Measurements from ENCODE around the gene DMRT3.

DMRT3 gene

GRCh38 chr9:976258-976942 lies at the start of gene DMRT3:
TSS of gene DMRT3 (plus strand) at chr9:976655. CDS start at chr9:977002, 347 bp downstream.
- in situ Hi-C loops (cut with HindIII; ENCODE audit: low sequenced_read_pairs): no loop called here

- in situ Hi-C loops (cut with HindIII; ENCODE audit: low sequenced_read_pairs): no loop called here
These were observed 49.5 kb upstream of the DMRT3 start for GRCh38 chr9:926976-927375.

GRCh38 chr9:928363-929042 lies 48.0 kb upstream of the DMRT3 start:
- in situ Hi-C loops (cut with HindIII; ENCODE audit: low sequenced_read_pairs): no loop called here

- in situ Hi-C loops (cut with HindIII; ENCODE audit: low sequenced_read_pairs): no loop called here
These were observed 46.7 kb upstream of the DMRT3 start for GRCh38 chr9:929719-930118.

- in situ Hi-C loops (cut with HindIII; ENCODE audit: low sequenced_read_pairs): no loop called here
These were observed 43.1 kb upstream of the DMRT3 start for GRCh38 chr9:933356-933755.

GRCh38 chr9:935348-935965 lies 41.0 kb upstream of the DMRT3 start:
- in situ Hi-C loops (cut with HindIII; ENCODE audit: low sequenced_read_pairs): no loop called here

GRCh38 chr9:942805-943580 lies 33.5 kb upstream of the DMRT3 start:
- in situ Hi-C loops (cut with HindIII; ENCODE audit: low sequenced_read_pairs): no loop called here

- in situ Hi-C loops (cut with HindIII; ENCODE audit: low sequenced_read_pairs): no loop called here
These were observed 28.5 kb upstream of the DMRT3 start for GRCh38 chr9:947985-948384.

- in situ Hi-C loops (cut with HindIII; ENCODE audit: low sequenced_read_pairs): no loop called here
These were observed 28.0 kb upstream of the DMRT3 start for GRCh38 chr9:948497-948896.

GRCh38 chr9:950139-950538 lies 26.3 kb upstream of the DMRT3 start:
- in situ Hi-C loops (cut with HindIII; ENCODE audit: low sequenced_read_pairs): loop anchor here (5.0 kb wide), 2 partner anchors 42 to 73 kb away; no protein-coding TSS in a partner anchor

- in situ Hi-C loops (cut with HindIII; ENCODE audit: low sequenced_read_pairs): loop anchor here (5.0 kb wide), 2 partner anchors 40 to 75 kb away; no protein-coding TSS in a partner anchor
These were observed 23.9 kb upstream of the DMRT3 start for GRCh38 chr9:952546-952945.

GRCh38 chr9:959105-959504 lies 17.4 kb upstream of the DMRT3 start:
- in situ Hi-C loops (cut with HindIII; ENCODE audit: low sequenced_read_pairs): no loop called here

- in situ Hi-C loops (cut with HindIII; ENCODE audit: low sequenced_read_pairs): no loop called here
These were observed 16.5 kb upstream of the DMRT3 start for GRCh38 chr9:959914-960313.

- in situ Hi-C loops (cut with HindIII; ENCODE audit: low sequenced_read_pairs): no loop called here
These were observed 14.4 kb upstream of the DMRT3 start for GRCh38 chr9:962023-962422.

- in situ Hi-C loops (cut with HindIII; ENCODE audit: low sequenced_read_pairs): no loop called here
These were observed 11.0 kb upstream of the DMRT3 start for GRCh38 chr9:965497-965896.

- in situ Hi-C loops (cut with HindIII; ENCODE audit: low sequenced_read_pairs): no loop called here
These were observed 9.6 kb upstream of the DMRT3 start for GRCh38 chr9:966870-967269.

GRCh38 chr9:967436-967835 lies 9.0 kb upstream of the DMRT3 start:
- in situ Hi-C loops (cut with HindIII; ENCODE audit: low sequenced_read_pairs): no loop called here

- in situ Hi-C loops (cut with HindIII; ENCODE audit: low sequenced_read_pairs): no loop called here
These were observed 8.4 kb upstream of the DMRT3 start for GRCh38 chr9:967903-968641.

GRCh38 chr9:969310-970150 lies 6.9 kb upstream of the DMRT3 start:
- in situ Hi-C loops (cut with HindIII; ENCODE audit: low sequenced_read_pairs): no loop called here
